PC-3 (cell line): ENCODE data around the gene CLUH. TPM values are rescaled to one million over a fixed set of nuclear protein-coding genes. Genes with fewer than 3 reads are reported as not detected.

Experiments used
- ATAC-seq: fragments of 200-7000 bp; cut with Tn5 transposase; 2 replicates; pipeline ENCODE4 v1.9.1; 2020; ENCODE audit warnings: mild to moderate bottlenecking, moderate library complexity
- BruUV-seq: library from RNA; stranded (reverse); fragments of 400-500 nt; replicated peaks from 2 replicates; lab custom pipeline; 2021; lab: Mats Ljungman, UMichigan
- CTCF ChIA-PET: fragments of 300-600 bp; sonication (Branson Sonifier 250); formaldehyde crosslinking; loops from one replicate; lab custom pipeline; 2022; ENCODE audit warnings: antibody characterized with exemption; lab: Charles Lee
- POLR2A ChIA-PET: fragments of 300-600 bp; sonication (Branson Sonifier 250); formaldehyde crosslinking; loops from one replicate; lab custom pipeline; 2022; ENCODE audit warnings: antibody characterized with exemption; ENCODE audit not compliant: unreplicated experiment; lab: Charles Lee
- DNase-seq: peaks from one replicate; pipeline ENCODE4 v3.0.0-alpha.2; 2015
- H2AFZ ChIP-seq: fragments of 300-600 bp; sonication (generic); 2 replicates; pipeline ENCODE4 v1.6.0; 2016; ENCODE audit warnings: antibody characterized with exemption, low read length
- H3F3A ChIP-seq: fragments of 300-600 bp; sonication (generic); one replicate; pipeline ENCODE4 v1.6.0; 2017; ENCODE audit warnings: antibody characterized with exemption, low read length, control low read depth, mild to moderate bottlenecking; ENCODE audit not compliant: unreplicated experiment
- H3K27ac ChIP-seq: fragments of 300-600 bp; sonication (generic); 2 replicates; pipeline ENCODE4 v1.5.1; 2016; ENCODE audit warnings: mild to moderate bottlenecking, low read length
- H3K27me3 ChIP-seq: fragments of 300-600 bp; sonication (generic); 2 replicates; pipeline ENCODE4 v1.6.1; 2016; ENCODE audit warnings: low read length, mixed read lengths
- H3K36me3 ChIP-seq: fragments of 300-600 bp; sonication (generic); 2 replicates; pipeline ENCODE4 v1.6.1; 2016; ENCODE audit warnings: low read depth, mixed run types, low read length, mixed read lengths
- H3K4me1 ChIP-seq: fragments of 300-600 bp; sonication (generic); 2 replicates; pipeline ENCODE4 v1.5.1; 2016; ENCODE audit warnings: low read length; ENCODE audit not compliant: insufficient read depth
- H3K4me2 ChIP-seq: fragments of 300-600 bp; sonication (generic); 2 replicates; pipeline ENCODE4 v1.6.0; 2016; ENCODE audit warnings: low read length
- H3K4me3 ChIP-seq: fragments of 300-600 bp; sonication (generic); 2 replicates; pipeline ENCODE4 v1.5.1; 2016; ENCODE audit warnings: mild to moderate bottlenecking, low read length, mixed read lengths
- H3K79me2 ChIP-seq: fragments of 300-600 bp; sonication (generic); 2 replicates; pipeline ENCODE4 v1.6.1; 2017; ENCODE audit warnings: low read length, mixed read lengths
- H3K9ac ChIP-seq: fragments of 300-600 bp; sonication (generic); 2 replicates; pipeline ENCODE4 v1.6.0; 2016; ENCODE audit warnings: mild to moderate bottlenecking, low read length
- H3K9me2 ChIP-seq: fragments of 300-600 bp; sonication (generic); replicated peaks from 2 replicates; pipeline ENCODE4 v1.6.1; 2016; ENCODE audit warnings: mixed run types, low read length, mixed read lengths
- H3K9me3 ChIP-seq: fragments of 300-600 bp; sonication (generic); 2 replicates; pipeline ENCODE4 v1.6.1; 2016; ENCODE audit warnings: low read length, mixed read lengths
- H4K20me1 ChIP-seq: fragments of 300-600 bp; sonication (generic); 2 replicates; pipeline ENCODE4 v1.6.1; 2016; ENCODE audit warnings: low read length, mixed read lengths
- EZH2 ChIP-seq: fragments of 300-600 bp; sonication (generic); IDR thresholded peaks from one replicate; pipeline ENCODE4 v1.6.1; 2017; ENCODE audit warnings: antibody characterized with exemption, mild to moderate bottlenecking, low read length; ENCODE audit not compliant: unreplicated experiment
- EZH2phosphoT487 ChIP-seq: fragments of 300-600 bp; sonication (generic); IDR thresholded peaks from 2 replicates; pipeline ENCODE4 v1.6.1; 2018; ENCODE audit warnings: mild to moderate bottlenecking, antibody characterized with exemption, low read length, borderline replicate concordance
- intact Hi-C: fragments of 100-400 bp; cut with micrococcal nuclease; formaldehyde crosslinking; loops from 2 replicates; pipeline ENCODE4 v1.9.0; 2023
- total RNA-seq: library from RNA; depleted of rRNA; stranded (reverse); fragments of >200 nt; gene quantifications from 2 replicates; pipeline ENCODE4 v1.2.3, GENCODE V29; 2014
- TF ChIP-seq, protein P1 (sequence below): fragments of 300-600 bp; sonication (generic); conservative IDR thresholded peaks from 2 replicates; pipeline ENCODE4 v1.5.1; 2017; ENCODE audit warnings: antibody characterized with exemption, low read depth, mild to moderate bottlenecking, low read length

CLUH gene
- total RNA-seq, 1 experiment from 2014 or later, result 108 TPM

DNA sequence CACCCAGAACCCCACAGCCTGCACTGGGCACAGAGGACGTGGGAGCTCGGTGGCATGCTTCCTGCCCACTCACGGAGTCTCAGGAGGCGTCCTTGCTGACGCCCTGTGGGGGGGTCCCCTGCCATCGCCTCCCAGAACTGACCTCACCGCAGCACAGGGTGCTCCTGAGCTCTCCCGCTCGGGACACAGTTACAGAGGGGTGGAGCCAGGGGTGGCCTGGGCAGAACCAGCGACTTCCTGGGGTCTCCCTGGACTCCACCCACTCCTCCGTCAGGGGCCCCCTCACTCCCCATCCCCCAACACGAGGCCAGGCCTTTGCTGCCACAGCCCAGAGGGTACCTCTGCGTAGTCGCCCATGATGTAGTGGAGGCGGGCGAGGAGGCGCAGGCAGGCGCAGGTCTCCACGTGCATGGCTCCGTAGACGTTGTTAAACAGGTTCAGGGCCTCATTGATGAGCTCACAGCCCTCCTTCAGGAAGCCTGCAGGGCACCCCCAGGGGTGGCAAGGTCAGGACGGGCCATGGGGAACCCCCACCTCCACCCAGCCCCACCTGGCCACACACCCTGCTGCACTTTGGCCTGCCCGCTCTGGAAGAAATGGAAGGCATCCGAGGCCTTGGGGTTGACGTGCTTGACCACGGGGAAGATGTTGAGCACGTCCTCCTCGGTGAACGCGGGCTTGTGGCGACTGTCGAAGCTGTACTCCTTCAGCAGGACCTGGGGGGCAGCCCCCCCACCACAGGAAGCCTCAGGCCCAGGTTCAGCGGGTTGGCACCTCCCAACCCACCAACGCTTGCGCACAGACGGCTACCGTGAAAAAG is 17.8 kb downstream of the CLUH start:
- H3K79me2 ChIP-seq, result no peaks in the 10 kb centered on the region
- no peak for TF ChIP-seq EZH2phosphoT487
- no peak for TF ChIP-seq EZH2
- TF ChIP-seq, protein P1, sequence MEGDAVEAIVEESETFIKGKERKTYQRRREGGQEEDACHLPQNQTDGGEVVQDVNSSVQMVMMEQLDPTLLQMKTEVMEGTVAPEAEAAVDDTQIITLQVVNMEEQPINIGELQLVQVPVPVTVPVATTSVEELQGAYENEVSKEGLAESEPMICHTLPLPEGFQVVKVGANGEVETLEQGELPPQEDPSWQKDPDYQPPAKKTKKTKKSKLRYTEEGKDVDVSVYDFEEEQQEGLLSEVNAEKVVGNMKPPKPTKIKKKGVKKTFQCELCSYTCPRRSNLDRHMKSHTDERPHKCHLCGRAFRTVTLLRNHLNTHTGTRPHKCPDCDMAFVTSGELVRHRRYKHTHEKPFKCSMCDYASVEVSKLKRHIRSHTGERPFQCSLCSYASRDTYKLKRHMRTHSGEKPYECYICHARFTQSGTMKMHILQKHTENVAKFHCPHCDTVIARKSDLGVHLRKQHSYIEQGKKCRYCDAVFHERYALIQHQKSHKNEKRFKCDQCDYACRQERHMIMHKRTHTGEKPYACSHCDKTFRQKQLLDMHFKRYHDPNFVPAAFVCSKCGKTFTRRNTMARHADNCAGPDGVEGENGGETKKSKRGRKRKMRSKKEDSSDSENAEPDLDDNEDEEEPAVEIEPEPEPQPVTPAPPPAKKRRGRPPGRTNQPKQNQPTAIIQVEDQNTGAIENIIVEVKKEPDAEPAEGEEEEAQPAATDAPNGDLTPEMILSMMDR, result no peak
- DNase-seq, result no peak
- H3F3A ChIP-seq, result no peaks in the 10 kb centered on the region
- intact Hi-C loops, result no loop called here
- no peak overlapping the region for H3K9ac ChIP-seq
- H2AFZ ChIP-seq, result no peak overlapping the region
- POLR2A ChIA-PET, result no interaction called here
- H3K4me1 ChIP-seq, result no peaks in the 10 kb centered on the region
- H3K27me3 ChIP-seq, result no peaks in the 10 kb centered on the region
- no peak overlapping the region for H3K4me3 ChIP-seq
- BruUV-seq, result no TSS peak
- no peaks in the 10 kb centered on the region for H3K9me2 ChIP-seq
- H3K27ac ChIP-seq, result no peak overlapping the region
- CTCF ChIA-PET, result no interaction called here
- no peak for ATAC-seq
- no peaks in the 10 kb centered on the region for H3K9me3 ChIP-seq
- no peaks in the 10 kb centered on the region; the same call in 1 of the 2 replicates for H3K36me3 ChIP-seq
- no peak overlapping the region for H3K4me2 ChIP-seq
- H4K20me1 ChIP-seq, result no peaks in the 10 kb centered on the region

DNA sequence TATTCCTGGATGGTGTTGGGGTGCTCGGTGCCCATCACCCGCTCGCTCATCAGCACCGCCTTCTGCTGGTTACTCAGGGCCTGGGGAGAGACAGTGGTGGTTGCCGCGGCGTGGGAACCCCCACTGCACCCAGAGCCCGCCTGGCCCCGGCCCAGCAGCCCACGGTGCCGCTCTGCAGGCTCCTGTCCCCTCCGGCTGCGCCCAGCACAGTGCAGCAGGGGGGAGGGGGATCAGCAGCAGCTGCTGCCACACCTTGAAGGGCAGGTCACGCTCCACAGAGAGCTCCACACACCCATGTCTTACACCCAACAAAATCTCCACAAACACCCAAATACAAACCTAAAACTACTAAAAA is 18.8 kb downstream of the CLUH start:
- DNase-seq (no peak), ATAC-seq (no peak)
- Histone ChIP-seq H3K27me3 (no peaks in the 10 kb centered on the region), H3K9ac (no peak overlapping the region), H2AFZ (no peak overlapping the region), H3K9me3 (no peaks in the 10 kb centered on the region), H3F3A (no peaks in the 10 kb centered on the region), H3K4me3 (no peak overlapping the region), H3K36me3 (no peaks in the 10 kb centered on the region; the same call in 1 of the 2 replicates), H3K79me2 (no peaks in the 10 kb centered on the region), H3K4me1 (no peaks in the 10 kb centered on the region), H3K4me2 (no peak overlapping the region), H4K20me1 (no peaks in the 10 kb centered on the region), H3K9me2 (no peaks in the 10 kb centered on the region), H3K27ac (no peak overlapping the region)
- CTCF ChIA-PET, result no interaction called here
- POLR2A ChIA-PET, result interaction anchor here (0.6 kb wide), 1 partner anchor 111 kb away, joined by 3 read pairs; no protein-coding TSS in a partner anchor
- BruUV-seq, result no TSS peak
- no peak for TF ChIP-seq EZH2phosphoT487
- no peak for TF ChIP-seq EZH2
- TF ChIP-seq, protein P1, result no peak
- intact Hi-C loops, result no loop called here
